Measurements from ENCODE around the gene OTOGL.

The OTOGL gene

DNA sequence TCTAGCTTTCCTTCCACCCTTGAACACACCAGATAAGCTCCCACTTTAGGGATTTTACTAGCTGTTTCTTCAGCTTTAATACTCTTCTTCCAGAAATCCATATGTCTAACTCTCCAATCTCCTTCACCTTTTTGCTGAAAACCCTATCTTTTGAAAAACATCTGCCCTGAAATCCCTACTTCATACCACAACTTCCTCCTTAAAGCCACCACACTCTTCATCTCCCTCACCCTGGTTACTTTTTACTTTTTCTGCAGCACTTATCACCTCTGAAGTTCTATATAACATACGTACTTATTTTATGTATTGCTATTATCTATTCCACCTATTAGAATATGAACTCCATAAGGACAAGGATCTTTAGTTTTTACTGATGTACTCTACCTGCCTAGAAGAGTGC is 316.1 kb downstream of the OTOGL start:
- DNase-seq (ENCODE audit: low spot score): no peak
- TF ChIP-seq, protein P1, sequence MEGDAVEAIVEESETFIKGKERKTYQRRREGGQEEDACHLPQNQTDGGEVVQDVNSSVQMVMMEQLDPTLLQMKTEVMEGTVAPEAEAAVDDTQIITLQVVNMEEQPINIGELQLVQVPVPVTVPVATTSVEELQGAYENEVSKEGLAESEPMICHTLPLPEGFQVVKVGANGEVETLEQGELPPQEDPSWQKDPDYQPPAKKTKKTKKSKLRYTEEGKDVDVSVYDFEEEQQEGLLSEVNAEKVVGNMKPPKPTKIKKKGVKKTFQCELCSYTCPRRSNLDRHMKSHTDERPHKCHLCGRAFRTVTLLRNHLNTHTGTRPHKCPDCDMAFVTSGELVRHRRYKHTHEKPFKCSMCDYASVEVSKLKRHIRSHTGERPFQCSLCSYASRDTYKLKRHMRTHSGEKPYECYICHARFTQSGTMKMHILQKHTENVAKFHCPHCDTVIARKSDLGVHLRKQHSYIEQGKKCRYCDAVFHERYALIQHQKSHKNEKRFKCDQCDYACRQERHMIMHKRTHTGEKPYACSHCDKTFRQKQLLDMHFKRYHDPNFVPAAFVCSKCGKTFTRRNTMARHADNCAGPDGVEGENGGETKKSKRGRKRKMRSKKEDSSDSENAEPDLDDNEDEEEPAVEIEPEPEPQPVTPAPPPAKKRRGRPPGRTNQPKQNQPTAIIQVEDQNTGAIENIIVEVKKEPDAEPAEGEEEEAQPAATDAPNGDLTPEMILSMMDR (IDR thresholded peaks at IDR 0.05; ENCODE audit: extremely low read depth, missing control alignments): no peak

DNA sequence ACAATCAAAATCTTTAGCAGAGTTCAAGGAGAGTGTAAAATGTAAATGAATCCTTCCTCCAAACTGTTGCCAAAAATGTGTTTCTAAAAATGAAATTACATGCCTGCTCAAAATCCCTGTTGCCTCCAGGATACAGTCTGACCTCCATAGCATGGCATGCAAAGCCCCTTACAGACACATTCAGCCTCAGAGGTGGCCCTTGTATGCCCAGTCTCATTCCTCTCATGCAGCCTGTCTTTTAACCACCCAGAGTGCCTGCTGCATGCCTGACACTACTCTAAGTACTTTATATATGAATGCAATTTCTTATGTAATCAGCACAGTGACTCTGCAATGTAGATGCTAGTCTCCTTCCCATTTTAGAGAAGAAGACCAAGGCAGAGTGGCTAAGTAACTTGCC is 320.3 kb downstream of the OTOGL start:
- TF ChIP-seq, protein P1 (IDR thresholded peaks at IDR 0.05; ENCODE audit: extremely low read depth, missing control alignments): no peak
- DNase-seq (ENCODE audit: low spot score): no peak

DNA sequence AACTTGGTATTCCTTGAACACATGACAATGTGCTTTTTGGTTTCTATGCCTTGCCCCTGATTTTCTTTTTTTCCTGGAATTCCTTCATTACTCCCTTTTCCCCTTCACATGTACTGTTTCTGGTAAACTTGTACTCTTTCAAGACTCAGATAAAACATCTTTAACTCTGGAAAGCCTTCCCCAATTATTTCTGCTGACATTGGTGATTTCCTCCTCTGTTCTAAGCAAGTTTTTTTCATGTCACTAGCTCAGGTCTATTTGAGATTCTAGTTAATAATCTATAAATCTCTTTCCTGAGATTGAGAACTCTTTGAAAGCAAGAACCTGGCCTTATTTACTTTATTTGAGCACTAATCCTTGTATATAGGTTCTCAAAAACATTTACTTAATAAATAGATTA is 320.7 kb downstream of the OTOGL start:
- TF ChIP-seq, protein P1 (IDR thresholded peaks at IDR 0.05; ENCODE audit: extremely low read depth, missing control alignments): no peak

DNA sequence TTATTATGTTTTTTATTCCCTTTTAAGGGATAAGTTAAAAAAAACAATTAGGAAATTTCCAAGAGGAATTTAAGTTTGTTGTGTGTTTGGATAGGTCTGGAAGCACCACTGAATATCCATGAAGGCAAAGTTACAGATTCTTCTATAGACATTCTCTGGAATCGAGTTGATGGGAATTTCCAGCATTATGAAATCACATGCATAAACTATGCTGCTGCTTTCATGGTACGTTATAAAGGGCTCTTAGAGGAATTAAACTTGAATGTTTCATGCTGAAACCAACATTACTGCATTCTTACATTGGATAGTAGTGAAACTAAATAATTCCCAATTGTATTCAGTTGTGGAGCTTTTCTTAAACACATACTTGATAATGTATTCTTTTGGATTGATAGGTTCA is 323.2 kb downstream of the OTOGL start:
- TF ChIP-seq, protein P1 (IDR thresholded peaks at IDR 0.05; ENCODE audit: extremely low read depth, missing control alignments): no peak
- DNase-seq (ENCODE audit: low spot score): no peak

More for the DNA sequence above, 320.7 kb downstream of the OTOGL start:
- no peak for DNase-seq (ENCODE audit: low spot score)
